Activated naive CD4-positive, alpha-beta T cell treated with anti-CD3 and anti-CD28 coated beads, Interleukin-2, amount 50 U/mL, for 16 hours (primary cell): Measurements from ENCODE around the gene ITPK1.
A peak's percentile ranks its signal among the peaks of the same experiment; 100 is the strongest.

Source experiments
- DNase-seq: peaks from one replicate; pipeline ENCODE4 v3.0.0-alpha.2; 2020

Gene ITPK1

GRCh38 chr14:93103392-93104080 lies 12.2 kb downstream of the ITPK1 start:
- peak; percentile 33 for DNase-seq

DNA sequence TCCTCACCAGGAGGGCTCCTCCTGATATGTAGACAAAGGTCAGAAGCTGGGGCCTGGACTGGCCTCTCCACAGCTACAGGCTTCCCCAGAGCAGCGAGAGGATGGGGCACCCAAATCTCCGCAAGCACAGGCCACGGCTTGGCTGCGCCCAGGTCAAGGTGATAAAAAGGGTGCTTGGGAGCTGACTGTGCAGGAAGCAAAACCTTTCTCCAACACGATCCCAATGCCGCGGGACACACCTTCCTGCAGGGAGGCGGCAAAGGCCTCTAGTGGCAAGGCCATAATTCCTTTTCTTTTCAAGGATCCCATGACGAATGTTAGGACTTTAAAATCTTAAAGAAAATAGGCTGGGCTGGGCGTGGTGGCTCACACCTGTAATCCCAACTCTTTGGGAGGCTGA lies 13.6 kb downstream of the ITPK1 start:
- DNase-seq, result no peak

- DNase-seq, result no peak
These were observed 14.5 kb downstream of the ITPK1 start for GRCh38 chr14:93101181-93101580.

DNA sequence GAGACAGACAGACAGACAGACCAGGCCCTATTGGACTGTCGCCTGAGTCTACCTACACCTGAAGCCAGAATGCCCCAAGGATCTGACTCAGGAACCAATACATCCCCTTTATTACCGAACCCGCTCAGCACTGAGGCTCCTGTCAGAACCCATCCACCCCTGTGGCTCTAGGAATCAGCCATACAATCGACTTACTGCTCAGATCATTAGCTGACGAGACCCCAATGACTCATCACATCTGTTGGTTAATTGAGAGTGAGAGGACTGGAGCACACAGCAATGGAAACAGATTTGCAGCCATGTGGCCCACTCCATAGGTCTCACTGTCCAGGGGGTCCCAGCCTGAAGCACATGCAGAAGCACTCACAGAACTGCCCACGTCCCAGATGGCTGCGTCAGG lies 15.2 kb downstream of the ITPK1 start:
- DNase-seq, result no peak

DNA sequence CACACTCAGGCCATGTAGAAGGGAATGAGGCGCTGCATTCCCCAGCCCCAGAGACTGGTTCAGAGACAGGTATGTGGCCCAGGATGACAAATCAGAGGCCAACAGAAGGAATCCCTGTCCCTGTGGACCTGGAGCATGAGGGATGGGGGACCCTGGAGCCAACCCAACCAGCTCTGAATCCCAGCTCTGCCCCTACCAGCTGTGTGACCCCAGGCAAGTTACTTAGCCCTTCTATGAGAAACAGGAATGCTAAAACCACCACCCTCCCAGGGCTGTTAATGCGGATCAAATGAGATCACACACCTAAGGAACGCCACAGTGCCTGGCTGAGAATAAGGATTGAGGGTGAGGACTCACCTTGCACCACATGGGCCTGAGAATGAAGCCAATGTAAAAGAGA lies 15.6 kb downstream of the ITPK1 start:
- DNase-seq, result no peak

DNA sequence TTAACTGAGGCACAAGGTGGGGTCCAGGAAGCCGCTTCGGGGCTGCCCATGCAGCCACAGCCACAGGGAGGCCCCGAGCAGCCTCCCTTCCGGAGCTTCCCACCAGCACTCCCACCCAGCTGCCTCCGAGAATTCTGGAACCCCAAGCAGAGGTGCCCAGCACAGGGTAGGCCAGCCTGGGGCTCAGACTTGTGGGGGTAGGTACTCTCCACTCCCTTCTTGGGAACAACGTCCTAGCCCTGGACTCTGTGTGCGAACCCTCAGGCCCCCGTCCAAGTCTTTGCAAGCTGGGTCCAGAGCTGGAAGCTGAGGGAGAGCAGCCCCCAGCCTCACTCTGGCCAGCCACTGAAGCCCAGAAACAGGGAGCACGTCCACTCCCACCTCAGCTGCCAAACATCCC lies 16.1 kb downstream of the ITPK1 start:
- no peak for DNase-seq

DNA sequence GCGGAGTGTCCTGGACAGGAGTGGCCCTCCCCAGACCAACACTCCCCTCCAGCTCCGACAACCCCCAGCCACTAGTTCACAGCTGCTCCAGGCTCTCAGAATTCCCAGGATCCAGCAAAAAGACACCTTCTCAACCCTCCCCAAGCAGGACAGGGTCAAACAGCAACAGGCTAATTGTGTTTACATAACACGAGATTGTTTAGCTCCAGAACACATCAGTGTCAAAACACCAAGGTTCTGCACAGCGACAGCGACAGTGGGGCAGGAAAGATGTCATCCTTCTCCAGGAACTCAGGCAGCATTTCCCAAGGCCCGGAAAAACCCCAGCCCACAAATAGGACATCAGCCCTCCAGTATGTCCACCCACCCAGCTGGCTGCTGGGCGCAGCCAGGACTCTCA lies 16.5 kb downstream of the ITPK1 start:
- no peak for DNase-seq

DNA sequence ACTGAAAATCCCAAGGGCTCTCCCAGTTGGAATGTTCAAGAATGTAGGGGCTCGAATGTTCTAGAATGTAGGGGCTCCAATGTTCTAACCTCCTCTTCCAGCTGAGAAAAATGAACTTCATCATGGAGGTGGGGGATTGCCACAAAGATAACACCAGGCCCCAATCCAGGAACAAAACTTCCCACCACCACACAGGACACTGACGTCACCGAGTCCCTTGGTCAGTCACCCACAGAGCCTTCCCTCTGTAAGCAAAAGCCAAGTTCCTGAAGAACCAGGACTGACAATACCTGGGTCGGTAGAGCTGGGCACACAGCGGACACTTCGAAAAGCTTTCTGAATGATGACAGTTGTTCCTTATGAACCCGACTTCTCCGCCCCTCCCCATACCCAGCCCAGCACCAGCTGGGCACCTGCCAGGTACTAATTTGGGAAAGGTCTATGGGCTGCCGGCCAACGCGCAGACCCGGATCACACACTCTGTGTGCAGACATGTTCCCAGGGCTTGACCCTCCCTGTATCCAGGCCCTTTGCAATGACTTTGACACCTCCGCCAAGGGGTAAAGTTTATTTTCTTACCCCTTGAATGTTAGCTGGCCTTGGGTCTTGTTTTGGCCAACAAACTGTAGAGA lies 18.9 kb downstream of the ITPK1 start:
- no peak for DNase-seq

DNA sequence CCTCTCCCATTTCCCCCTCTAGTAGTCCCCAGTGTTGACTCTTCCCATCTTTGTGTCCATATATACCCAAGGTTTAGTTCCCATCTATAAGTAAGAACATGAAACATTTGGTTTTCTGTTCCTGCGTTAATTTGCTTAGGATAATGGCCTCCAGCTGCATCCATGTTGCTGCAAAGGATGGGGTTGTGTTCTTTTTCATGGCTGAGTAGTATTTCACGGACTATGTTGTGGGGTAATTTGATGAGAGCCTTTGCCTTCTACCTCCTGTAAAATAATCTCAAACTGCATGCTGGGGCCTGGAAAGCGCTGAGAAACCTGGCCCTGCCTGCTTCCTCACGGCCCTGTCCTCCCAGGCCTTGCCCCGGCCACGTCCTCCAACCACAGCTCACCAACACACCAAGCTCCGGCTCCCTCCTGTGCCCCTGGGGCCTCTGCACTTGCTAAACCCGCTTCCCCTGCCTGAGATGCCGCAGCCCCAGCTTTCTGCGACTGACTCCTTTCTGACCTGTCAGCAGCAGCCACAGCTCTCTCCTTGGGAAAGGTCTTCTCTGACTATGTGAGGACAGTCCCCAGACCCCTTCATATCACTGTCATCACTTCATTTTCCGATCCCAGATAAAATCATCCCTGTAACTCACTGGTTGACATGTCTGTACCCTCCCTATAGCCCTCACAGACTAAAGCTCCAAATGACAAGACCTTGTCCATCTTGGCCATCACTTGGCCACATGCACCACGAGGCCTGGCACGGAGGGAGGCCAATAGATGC lies 19.8 kb downstream of the ITPK1 start:
- DNase-seq, result no peak

GRCh38 chr14:93094121-93094918 lies 21.4 kb downstream of the ITPK1 start:
- no peak for DNase-seq

- DNase-seq, result no peak
These were observed 22.8 kb downstream of the ITPK1 start for GRCh38 chr14:93092606-93093556.

DNA sequence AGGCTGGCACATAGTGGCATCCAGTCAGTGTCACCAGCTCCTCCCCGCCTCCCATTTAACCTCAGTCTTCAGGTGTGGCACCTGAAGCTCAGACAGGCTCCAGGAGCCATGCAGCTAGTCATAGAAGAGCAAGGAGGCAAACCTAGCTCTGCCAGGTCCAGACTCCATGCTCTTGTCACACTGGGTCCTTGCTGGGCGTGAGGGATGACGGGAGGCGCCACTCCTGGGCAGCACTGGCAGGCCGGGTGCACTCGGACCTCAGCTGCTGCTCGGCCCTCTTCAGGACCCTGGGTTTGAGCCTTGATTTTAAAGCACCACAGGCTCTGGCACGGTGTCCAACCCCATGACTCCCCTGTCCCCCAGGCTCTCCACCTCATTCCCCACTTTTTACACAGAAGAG lies 24.1 kb downstream of the ITPK1 start:
- no peak for DNase-seq

DNA sequence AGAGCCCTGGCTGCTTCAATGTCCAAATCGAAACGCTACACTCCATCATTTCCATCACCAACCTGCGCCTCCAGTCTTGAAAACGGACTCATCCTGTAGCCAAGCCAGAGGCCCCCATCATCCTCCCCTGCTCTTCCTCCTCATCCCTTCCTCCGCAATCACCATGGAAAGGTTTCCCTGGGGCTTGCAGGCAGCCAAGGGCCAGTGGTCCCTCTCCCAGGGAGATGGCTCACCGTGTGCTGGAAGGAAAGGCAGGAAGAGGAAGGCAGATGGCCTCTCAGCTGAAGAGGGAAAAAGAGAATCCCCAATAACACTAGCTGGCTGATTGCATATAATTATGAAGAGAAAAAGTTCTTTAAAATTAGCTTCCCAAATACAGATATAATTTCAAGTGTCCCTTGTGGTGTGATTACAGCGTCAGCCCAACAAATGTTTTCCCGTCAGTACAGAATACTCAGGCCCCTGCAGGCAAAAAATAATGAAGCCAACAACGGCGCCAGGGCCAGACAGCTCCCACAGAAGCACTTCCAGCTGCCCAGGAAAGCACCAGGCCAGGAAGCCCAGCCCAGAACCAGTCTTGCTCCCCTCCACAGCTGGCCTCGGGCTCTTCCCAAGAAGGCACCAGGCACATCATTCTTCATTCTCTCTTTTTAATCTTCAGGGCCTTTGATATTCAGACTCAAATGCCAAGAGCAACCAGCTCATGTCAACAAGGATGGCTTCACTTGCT lies 24.7 kb downstream of the ITPK1 start:
- no peak for DNase-seq

- no peak for DNase-seq
These were observed 26.0 kb downstream of the ITPK1 start for GRCh38 chr14:93089521-93090269.

DNA sequence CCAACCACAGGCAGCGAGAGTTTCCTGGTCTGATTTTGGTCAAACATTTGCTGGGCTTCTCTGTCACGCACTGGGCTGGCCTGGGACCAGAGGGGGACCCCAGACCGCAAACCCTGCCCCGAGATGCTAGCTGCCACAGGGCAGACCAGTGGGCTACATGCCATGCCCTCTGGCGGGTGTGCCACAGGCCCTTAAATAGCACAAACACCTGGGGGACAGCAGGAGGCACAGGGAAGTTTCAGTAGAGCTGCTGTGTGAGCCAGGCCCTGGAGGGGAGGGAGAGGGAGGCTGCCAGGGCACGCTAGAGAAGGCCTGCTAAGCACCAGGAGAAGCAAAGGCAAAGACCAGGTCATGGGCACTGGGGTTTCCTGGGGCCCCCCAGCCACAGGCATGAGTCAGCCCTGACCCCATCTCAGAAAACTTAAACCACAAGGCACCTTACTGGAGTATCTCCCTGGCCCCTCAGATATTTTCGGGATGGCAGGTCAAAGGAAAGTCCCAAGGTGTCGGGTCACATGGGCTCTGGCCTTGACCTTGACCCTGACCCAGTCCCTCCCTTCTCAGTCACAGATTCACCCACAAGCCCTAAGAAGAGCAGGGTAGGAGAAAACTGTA lies 29.2 kb downstream of the ITPK1 start:
- DNase-seq, result no peak

DNA sequence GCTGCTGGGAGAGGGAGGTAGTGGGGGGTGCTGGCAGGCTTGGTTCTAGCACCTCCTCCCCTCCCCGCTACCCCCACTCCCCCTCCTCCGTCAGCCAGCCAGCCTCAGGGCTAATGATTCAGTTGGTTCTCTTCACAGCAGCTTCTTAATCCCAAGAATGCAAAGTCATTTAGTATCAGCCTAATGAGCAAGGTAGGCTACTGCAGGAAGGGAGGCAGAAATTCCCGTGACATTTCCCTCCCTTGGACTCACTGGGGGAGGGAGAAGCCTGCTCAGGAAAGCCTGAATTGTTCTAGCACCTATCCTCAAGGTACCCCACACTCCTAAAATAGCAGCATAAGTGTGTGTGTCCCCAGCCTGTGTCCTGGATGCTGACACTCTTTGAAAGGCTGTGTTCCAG lies 29.8 kb downstream of the ITPK1 start:
- DNase-seq, result no peak

DNA sequence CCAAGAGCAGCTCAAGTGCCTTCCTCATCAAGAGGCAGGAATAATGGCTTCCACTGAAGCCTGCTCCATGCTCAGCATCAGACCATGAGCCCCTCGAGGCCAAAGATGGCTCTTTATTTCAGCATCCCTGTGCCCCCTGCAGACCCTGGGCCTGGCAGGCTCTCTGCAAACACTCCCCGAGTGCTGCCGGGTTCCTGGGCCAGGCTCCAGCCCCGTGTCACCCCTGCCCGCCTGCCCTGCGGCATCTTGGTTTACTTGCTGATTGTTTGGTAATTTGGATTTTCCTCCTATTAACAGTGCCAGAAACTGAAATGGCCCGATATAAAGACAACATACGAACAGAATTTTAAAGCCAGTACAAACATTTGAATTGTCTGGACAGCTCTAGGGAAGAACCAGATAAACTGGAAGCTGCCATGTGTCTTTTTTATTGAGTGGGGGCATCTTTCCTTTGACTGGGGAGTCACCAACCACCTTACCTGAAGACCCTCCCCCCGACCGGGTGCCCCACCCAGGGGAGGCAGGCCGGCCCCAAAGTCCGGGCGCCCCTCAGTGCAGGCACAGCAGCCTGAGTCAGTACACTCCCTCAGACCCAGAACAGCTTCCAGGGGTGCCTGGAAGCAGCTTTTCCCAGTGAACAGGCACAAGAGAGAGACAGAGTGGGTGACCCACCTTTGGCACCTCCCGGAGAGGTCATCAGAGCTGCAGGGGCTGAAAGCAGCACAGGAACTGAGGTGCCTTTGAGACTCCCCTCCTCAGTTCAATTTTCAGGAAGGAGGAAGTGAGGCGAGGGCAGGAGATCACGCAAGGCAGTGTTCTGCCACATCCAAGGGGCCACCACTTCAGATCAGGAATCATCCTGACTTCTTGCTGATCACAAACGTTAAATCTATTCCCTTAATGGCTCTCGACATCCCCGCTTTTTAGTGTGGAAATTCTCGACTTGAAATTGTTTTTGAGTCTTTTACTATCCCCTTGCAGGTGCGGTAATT lies 30.6 kb downstream of the ITPK1 start:
- no peak for DNase-seq

- DNase-seq, result no peak
These were observed 31.3 kb downstream of the ITPK1 start for GRCh38 chr14:93084402-93084801.

GRCh38 chr14:93083917-93084316 lies 31.8 kb downstream of the ITPK1 start:
- no peak for DNase-seq
